K562 (cell line): Measurements from ENCODE around the gene NVL. TPM values are rescaled to one million over a fixed set of nuclear protein-coding genes. Genes with fewer than 3 reads are reported as not detected.

Experiments used
- ATF2 ChIP-seq: sonication (generic); formaldehyde crosslinking; IDR thresholded peaks from 2 replicates; pipeline ENCODE4 v1.8.1; 2022; ENCODE audit warnings: missing genetic modification reagents
- CBX1 ChIP-seq: sonication (generic); IDR thresholded peaks from 2 replicates; pipeline ENCODE4 v1.6.1; 2016; ENCODE audit warnings: antibody characterized with exemption, low read depth, mild to moderate bottlenecking
- KDM5B ChIP-seq: fragments of 200-600 bp; sonication (generic); IDR thresholded peaks from 2 replicates; pipeline ENCODE4 v1.6.1; 2012; ENCODE audit warnings: low read depth, mild to moderate bottlenecking, moderate library complexity, low read length, control low read depth, inconsistent platforms; ENCODE audit not compliant: insufficient replicate concordance
- NFE2 ChIP-seq: IDR thresholded peaks from 2 replicates; pipeline ENCODE4 v1.6.1; 2014; ENCODE audit warnings: antibody characterized with exemption, low read depth
- SIN3A ChIP-seq, 2 experiments: fragments of 150-350 bp in 1 of 2; IDR thresholded peaks; 2 replicates each; pipeline ENCODE4 v1.6.1; 2011 to 2016; ENCODE audit warnings: borderline replicate concordance in 2 of 2, low read depth in 2 of 2, low read length in 2 of 2, mild to moderate bottlenecking in 2 of 2, moderate library complexity in 2 of 2; ENCODE audit not compliant: control insufficient read depth in 1 of 2
- SMARCA5 ChIP-seq: fragments of 450-650 bp; IDR thresholded peaks from 2 replicates; pipeline ENCODE4 v1.6.1; 2016
- TEAD2 ChIP-seq: fragments of 450-650 bp; IDR thresholded peaks from 2 replicates; pipeline ENCODE4 v1.6.1; 2016; ENCODE audit warnings: missing genetic modification characterization, control low read depth, missing compliant biosample characterization
- ZBTB43 ChIP-seq: sonication (generic); formaldehyde crosslinking; IDR thresholded peaks from 2 replicates; pipeline ENCODE4 v1.8.0; 2023; ENCODE audit warnings: mild to moderate bottlenecking, missing genetic modification reagents
- ZNF551 ChIP-seq: fragments of 250-450 bp; sonication (Bioruptor Pico); IDR thresholded peaks from 2 replicates; pipeline ENCODE4 v1.5.0; 2021; ENCODE audit warnings: mild to moderate bottlenecking, moderate library complexity
- ZNF609 ChIP-seq: sonication (generic); formaldehyde crosslinking; IDR thresholded peaks from 2 replicates; pipeline ENCODE4 v1.8.1; 2023; ENCODE audit warnings: missing genetic modification reagents, mild to moderate bottlenecking, borderline replicate concordance
- ZNF696 ChIP-seq: fragments of 250-450 bp; sonication (Bioruptor Pico); conservative IDR thresholded peaks from 2 replicates; pipeline ENCODE4 v1.4.0; 2020; ENCODE audit warnings: mild to moderate bottlenecking, moderate library complexity
- polyA plus RNA-seq, 8 experiments: library from polyadenylated mRNA; depleted of rRNA in 4 of 8; stranded (reverse) in 5 of 8; unstranded in 3 of 8; fragments of >200 nt; fragmentation: Nextera tagmentation in 2 of 8; fragmentation: Illumina TruSeq in 1 of 8; extraction: Ambion mirVana in 2 of 8; extraction: Trizol in 1 of 8; gene quantifications; 2 replicates each; pipeline versions ENCODE4 v1.2.1 to v1.2.3, GENCODE V29; 2011 to 2014; ENCODE audit warnings: inconsistent platforms in 1 of 8, missing spikeins in 1 of 8
- total RNA-seq, 7 experiments: library from RNA; depleted of rRNA in 6 of 7; stranded (reverse); fragments of >200 nt in 6 of 7; fragmentation: Illumina TruSeq in 2 of 7; extraction: Trizol in 2 of 7; gene quantifications; 2 replicates each; pipeline versions ENCODE4 v1.2.1 to v1.2.3, GENCODE V29; 2011 to 2021; ENCODE audit warnings: low replicate concordance in 1 of 7
- TF ChIP-seq, protein P1 (sequence below), 3 experiments: fragments of 200-800 bp in 1 of 3; fragments of 250-450 bp in 1 of 3; fragments of 450-650 bp in 1 of 3; sonication (Bioruptor Pico) in 1 of 3; sonication (Bioruptor generic) in 1 of 3; formaldehyde crosslinking in 1 of 3; IDR thresholded peaks; 2 replicates each; pipeline versions ENCODE4 v1.6.1 to v1.8.0; 2016 to 2022; ENCODE audit warnings: mild to moderate bottlenecking in 2 of 3, missing genetic modification characterization in 2 of 3, missing compliant biosample characterization in 1 of 3, moderate library complexity in 1 of 3
- TF ChIP-seq, protein P2 (sequence below): conservative IDR thresholded peaks from 2 replicates; pipeline ENCODE4 v1.6.1; 2011; ENCODE audit warnings: low read depth, mild to moderate bottlenecking, low read length; ENCODE audit not compliant: control insufficient read depth

The NVL gene
- total and polyA plus RNA-seq, 9 of the 15 experiments (the other 6 are each of a cell fraction or from before 2014, with no cell fraction given) = 32.5 to 86.6 (median 62.9) TPM

DNA sequence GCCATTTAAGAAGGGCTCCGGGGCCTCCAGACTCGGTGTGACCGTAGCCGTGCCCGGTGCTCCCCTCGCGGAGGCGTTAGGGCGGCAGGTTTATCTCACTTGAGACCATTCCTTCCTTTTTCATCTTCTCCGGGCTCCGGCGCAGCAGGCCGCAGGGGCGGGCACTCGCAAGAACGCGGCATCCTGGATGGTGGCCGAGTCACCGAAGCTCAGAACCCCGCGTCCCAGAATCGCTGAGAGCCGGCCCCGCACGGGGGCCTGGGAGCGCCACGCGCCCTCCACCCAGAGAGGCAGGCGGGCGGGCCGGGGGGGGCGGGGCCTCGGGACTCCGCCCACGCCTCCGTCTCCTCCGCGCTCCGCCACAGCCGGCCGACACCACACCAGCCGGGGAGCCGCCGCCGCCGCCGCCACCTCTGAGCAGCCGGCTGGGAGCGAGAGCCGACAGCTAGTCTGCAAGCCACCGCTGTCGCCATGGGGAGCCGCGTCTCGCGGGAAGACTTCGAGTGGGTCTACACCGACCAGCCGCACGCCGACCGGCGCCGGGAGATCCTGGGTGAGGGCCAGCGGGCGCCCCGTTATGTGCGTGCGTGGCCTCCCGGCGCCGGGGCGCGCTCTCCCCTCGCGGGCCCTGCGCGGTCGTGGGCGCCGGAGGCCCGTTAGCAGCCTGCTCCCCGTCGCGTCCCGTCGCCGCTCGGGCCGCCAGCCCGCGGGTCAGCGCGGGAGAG lies 146.9 kb downstream of the NVL start, which contains the start of gene DEGS1 (continued):
- TF ChIP-seq, protein P1, sequence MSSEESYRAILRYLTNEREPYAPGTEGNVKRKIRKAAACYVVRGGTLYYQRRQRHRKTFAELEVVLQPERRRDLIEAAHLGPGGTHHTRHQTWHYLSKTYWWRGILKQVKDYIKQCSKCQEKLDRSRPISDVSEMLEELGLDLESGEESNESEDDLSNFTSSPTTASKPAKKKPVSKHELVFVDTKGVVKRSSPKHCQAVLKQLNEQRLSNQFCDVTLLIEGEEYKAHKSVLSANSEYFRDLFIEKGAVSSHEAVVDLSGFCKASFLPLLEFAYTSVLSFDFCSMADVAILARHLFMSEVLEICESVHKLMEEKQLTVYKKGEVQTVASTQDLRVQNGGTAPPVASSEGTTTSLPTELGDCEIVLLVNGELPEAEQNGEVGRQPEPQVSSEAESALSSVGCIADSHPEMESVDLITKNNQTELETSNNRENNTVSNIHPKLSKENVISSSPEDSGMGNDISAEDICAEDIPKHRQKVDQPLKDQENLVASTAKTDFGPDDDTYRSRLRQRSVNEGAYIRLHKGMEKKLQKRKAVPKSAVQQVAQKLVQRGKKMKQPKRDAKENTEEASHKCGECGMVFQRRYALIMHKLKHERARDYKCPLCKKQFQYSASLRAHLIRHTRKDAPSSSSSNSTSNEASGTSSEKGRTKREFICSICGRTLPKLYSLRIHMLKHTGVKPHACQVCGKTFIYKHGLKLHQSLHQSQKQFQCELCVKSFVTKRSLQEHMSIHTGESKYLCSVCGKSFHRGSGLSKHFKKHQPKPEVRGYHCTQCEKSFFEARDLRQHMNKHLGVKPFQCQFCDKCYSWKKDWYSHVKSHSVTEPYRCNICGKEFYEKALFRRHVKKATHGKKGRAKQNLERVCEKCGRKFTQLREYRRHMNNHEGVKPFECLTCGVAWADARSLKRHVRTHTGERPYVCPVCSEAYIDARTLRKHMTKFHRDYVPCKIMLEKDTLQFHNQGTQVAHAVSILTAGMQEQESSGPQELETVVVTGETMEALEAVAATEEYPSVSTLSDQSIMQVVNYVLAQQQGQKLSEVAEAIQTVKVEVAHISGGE (CRISPR knock-in tag; IDR thresholded peaks at IDR 0.05) = no peak; a peak in 2 of 6 replicates
- no peak for TF ChIP-seq ZNF609 (CRISPR knock-in tag)
- TF ChIP-seq CBX1 = peak; percentile 81; the same call in 1 of the 2 replicates
- 0 out of 2 replicates have a peak, but pooled peaks have one; percentile 26 for TF ChIP-seq ATF2 (CRISPR knock-in tag)
- TF ChIP-seq ZNF551 (CRISPR knock-in tag) = no peak
- TF ChIP-seq ZBTB43 = no peak
- no peak for TF ChIP-seq TEAD2 (tag)
- TF ChIP-seq SMARCA5 = no peak
- peak; percentile 60 to 61; a peak in 1 of 4 replicates for TF ChIP-seq SIN3A (IDR thresholded peaks at IDR 0.05; ENCODE audit: borderline replicate concordance in 2 of 2, control insufficient read depth in 1 of 2, low read depth in 2 of 2, low read length in 2 of 2)
- TF ChIP-seq ZNF696 (CRISPR knock-in tag) = no peak
- peak; percentile 1; the same call in 1 of the 2 replicates for TF ChIP-seq NFE2
- TF ChIP-seq, protein P2, sequence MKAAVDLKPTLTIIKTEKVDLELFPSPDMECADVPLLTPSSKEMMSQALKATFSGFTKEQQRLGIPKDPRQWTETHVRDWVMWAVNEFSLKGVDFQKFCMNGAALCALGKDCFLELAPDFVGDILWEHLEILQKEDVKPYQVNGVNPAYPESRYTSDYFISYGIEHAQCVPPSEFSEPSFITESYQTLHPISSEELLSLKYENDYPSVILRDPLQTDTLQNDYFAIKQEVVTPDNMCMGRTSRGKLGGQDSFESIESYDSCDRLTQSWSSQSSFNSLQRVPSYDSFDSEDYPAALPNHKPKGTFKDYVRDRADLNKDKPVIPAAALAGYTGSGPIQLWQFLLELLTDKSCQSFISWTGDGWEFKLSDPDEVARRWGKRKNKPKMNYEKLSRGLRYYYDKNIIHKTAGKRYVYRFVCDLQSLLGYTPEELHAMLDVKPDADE = peak; percentile 46
- peak; percentile 78 for TF ChIP-seq KDM5B
